ENCODE measurements around the gene NEU2. TPM values are rescaled to one million over a fixed set of nuclear protein-coding genes. Genes with fewer than 3 reads are reported as not detected.

Gene NEU2
- total and polyA plus RNA-seq, 10 of the 15 experiments (the other 5 are each of a cell fraction or from before 2014, with no cell fraction given) = not detected

GRCh38 chr2:233063269-233063975 is 30.9 kb downstream of the NEU2 start (continued):
- TF ChIP-seq RUNX3 (IDR thresholded peaks at IDR 0.05; ENCODE audit: low read length) (peak; percentile 24), MTA3 (IDR thresholded peaks at IDR 0.05; ENCODE audit: borderline replicate concordance, low read length) (no peak; the same call in 1 of the 2 replicates), DPF2 (IDR thresholded peaks at IDR 0.05) (0 out of 2 replicates have a peak, but pooled peaks have one; percentile 44), RCOR1 (conservative IDR thresholded peaks at IDR 0.05; ENCODE audit: low read depth, low read length) (0 out of 2 replicates have a peak, but pooled peaks have one; percentile 29), RAD51 (IDR thresholded peaks at IDR 0.05) (peak; percentile 92), PAX8 (IDR thresholded peaks at IDR 0.05) (no peak), HDGF (IDR thresholded peaks at IDR 0.05) (peak; percentile 92), MEF2A (IDR thresholded peaks at IDR 0.05; ENCODE audit: insufficient read depth, low read depth, low read length) (0 out of 2 replicates have a peak, but pooled peaks have one; percentile 32), SP1 (IDR thresholded peaks at IDR 0.05; ENCODE audit: low read depth, low read length) (peak; percentile 41), WRNIP1 (IDR thresholded peaks at IDR 0.05; ENCODE audit: borderline replicate concordance, low read depth, low read length) (no peak), ZNF217 (IDR thresholded peaks at IDR 0.05) (no peak), EP300 (IDR thresholded peaks at IDR 0.05; ENCODE audit: borderline replicate concordance in 1 of 2, control insufficient read depth in 1 of 2, low read depth in 2 of 2, low read length in 2 of 2) (0 out of 4 replicates have a peak, but pooled peaks of 1 of the 2 experiments have one; percentile 26), USF1 (IDR thresholded peaks at IDR 0.05; ENCODE audit: borderline replicate concordance, extremely low read length, insufficient read depth, low read depth, low read length) (peak; percentile 68), PML (IDR thresholded peaks at IDR 0.05; ENCODE audit: low read length) (peak; percentile 83), ZNF622 (IDR thresholded peaks at IDR 0.05) (no peak), IRF4 (IDR thresholded peaks at IDR 0.05; ENCODE audit: low read depth, low read length) (no peak), ATF7 (IDR thresholded peaks at IDR 0.05; ENCODE audit: low read depth) (no peak; the same call in none of the 2 replicates), ASH2L (IDR thresholded peaks at IDR 0.05; ENCODE audit: borderline replicate concordance, low read depth) (no peak), CBX5 (IDR thresholded peaks at IDR 0.05; ENCODE audit: low read depth) (no peak), BCL11A (IDR thresholded peaks at IDR 0.05; ENCODE audit: low read depth, low read length) (no peak), CBX3 (IDR thresholded peaks at IDR 0.05; ENCODE audit: borderline replicate concordance, low read depth) (no peak), STAT3 (IDR thresholded peaks at IDR 0.05; ENCODE audit: low read depth, low read length) (no peak)
- TF ChIP-seq, protein P1, sequence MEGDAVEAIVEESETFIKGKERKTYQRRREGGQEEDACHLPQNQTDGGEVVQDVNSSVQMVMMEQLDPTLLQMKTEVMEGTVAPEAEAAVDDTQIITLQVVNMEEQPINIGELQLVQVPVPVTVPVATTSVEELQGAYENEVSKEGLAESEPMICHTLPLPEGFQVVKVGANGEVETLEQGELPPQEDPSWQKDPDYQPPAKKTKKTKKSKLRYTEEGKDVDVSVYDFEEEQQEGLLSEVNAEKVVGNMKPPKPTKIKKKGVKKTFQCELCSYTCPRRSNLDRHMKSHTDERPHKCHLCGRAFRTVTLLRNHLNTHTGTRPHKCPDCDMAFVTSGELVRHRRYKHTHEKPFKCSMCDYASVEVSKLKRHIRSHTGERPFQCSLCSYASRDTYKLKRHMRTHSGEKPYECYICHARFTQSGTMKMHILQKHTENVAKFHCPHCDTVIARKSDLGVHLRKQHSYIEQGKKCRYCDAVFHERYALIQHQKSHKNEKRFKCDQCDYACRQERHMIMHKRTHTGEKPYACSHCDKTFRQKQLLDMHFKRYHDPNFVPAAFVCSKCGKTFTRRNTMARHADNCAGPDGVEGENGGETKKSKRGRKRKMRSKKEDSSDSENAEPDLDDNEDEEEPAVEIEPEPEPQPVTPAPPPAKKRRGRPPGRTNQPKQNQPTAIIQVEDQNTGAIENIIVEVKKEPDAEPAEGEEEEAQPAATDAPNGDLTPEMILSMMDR (IDR thresholded peaks at IDR 0.05 in 2 of 3, conservative IDR thresholded peaks at IDR 0.05 in 1 of 3; ENCODE audit: control insufficient read depth in 2 of 3, extremely low read depth in 1 of 3, insufficient read depth in 1 of 3, low read depth in 3 of 3, low read length in 3 of 3) = peak; percentile 37 to 44 (median 41); a peak in 5 of 6 replicates
- TF ChIP-seq, protein P2, sequence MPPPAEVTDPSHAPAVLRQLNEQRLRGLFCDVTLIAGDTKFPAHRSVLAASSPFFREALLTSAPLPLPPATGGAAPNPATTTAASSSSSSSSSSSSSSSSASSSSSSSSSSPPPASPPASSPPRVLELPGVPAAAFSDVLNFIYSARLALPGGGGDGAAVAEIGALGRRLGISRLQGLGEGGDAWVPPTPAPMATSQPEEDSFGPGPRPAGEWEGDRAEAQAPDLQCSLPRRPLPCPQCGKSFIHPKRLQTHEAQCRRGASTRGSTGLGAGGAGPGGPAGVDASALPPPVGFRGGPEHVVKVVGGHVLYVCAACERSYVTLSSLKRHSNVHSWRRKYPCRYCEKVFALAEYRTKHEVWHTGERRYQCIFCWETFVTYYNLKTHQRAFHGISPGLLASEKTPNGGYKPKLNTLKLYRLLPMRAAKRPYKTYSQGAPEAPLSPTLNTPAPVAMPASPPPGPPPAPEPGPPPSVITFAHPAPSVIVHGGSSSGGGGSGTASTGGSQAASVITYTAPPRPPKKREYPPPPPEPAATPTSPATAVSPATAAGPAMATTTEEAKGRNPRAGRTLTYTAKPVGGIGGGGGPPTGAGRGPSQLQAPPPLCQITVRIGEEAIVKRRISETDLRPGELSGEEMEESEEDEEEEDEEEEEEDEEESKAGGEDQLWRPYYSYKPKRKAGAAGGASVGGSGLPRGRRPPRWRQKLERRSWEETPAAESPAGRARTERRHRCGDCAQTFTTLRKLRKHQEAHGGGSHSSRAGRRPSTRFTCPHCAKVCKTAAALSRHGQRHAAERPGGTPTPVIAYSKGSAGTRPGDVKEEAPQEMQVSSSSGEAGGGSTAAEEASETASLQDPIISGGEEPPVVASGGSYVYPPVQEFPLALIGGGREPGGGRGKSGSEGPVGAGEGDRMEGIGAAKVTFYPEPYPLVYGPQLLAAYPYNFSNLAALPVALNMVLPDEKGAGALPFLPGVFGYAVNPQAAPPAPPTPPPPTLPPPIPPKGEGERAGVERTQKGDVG (CRISPR knock-in tag; IDR thresholded peaks at IDR 0.05) = no peak
